ENCODE data around the gene LNX2.

LNX2 gene

GRCh38 chr13:27621366-27622101, 1.2 kb upstream of the LNX2 start, which contains the start of gene POLR1D:
POLR1D (plus strand) TSS chr13:27621892; CDS start chr13:27621984, 92 bp downstream.
- H3K4me3 ChIP-seq (ENCODE audit: low read depth, low read length) = peak within 1 kb of the TSS; percentile 72
- in situ Hi-C loops (cut with HindIII; ENCODE audit: low sequenced_read_pairs) = no loop called here
- DNase-seq (ENCODE audit: low read depth, low spot score) = peak; percentile 67
- TF ChIP-seq CTCF (IDR thresholded peaks at IDR 0.05; ENCODE audit: low read depth, low read length) = no peak

- no peak for TF ChIP-seq CTCF (IDR thresholded peaks at IDR 0.05; ENCODE audit: low read depth, low read length)
- peak; percentile 63 for DNase-seq (ENCODE audit: low read depth, low spot score)
- H3K4me3 ChIP-seq (ENCODE audit: low read depth, low read length) = peak overlapping the region; percentile 72
- in situ Hi-C loops (cut with HindIII; ENCODE audit: low sequenced_read_pairs) = no loop called here
Measured at GRCh38 chr13:27621116-27621365, 712 bp upstream of the LNX2 start.

GRCh38 chr13:27619728-27620376, 477 bp downstream of the LNX2 start:
- no peak for TF ChIP-seq CTCF (IDR thresholded peaks at IDR 0.05; ENCODE audit: low read depth, low read length)
- H3K4me3 ChIP-seq (ENCODE audit: low read depth, low read length) = peak overlapping the region; percentile 72
- in situ Hi-C loops (cut with HindIII; ENCODE audit: low sequenced_read_pairs) = no loop called here
- DNase-seq (ENCODE audit: low read depth, low spot score) = peak; percentile 40

DNA sequence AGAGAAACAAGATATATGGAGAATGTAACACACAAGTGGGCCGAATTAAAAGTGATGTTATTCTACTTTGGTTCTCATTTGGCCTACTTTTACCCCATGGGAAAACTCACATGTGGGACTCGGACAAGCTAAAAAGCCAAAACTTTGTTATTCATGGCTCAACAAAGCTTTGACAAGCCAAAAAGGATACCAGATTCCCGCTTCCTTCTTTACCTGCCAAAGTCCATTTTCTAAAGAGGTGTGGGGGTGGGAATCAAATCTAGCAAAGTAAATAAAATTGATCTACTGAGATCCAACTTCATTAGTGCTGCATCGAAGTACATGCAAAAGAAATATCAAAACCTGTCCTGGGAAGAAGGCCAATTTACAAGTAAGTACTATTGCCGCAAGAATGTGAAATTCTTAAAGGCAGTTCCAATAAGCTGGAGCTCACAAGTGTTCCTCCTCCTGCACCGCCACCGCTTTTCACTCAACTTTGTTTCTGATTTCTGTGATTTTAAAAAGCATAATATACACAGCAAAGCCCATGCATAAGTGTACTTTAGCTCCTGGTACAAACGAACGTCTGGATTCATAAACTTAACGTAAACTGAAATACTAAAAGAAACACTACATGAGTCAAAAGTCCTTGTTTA, 1.1 kb downstream of the LNX2 start:
- in situ Hi-C loops (cut with HindIII; ENCODE audit: low sequenced_read_pairs) = no loop called here
- peak; percentile 60 for DNase-seq (ENCODE audit: low read depth, low spot score)
- H3K4me3 ChIP-seq (ENCODE audit: low read depth, low read length) = peak overlapping the region; percentile 72
- no peak for TF ChIP-seq CTCF (IDR thresholded peaks at IDR 0.05; ENCODE audit: low read depth, low read length)

GRCh38 chr13:27617881-27618321, 2.4 kb downstream of the LNX2 start:
- in situ Hi-C loops (cut with HindIII; ENCODE audit: low sequenced_read_pairs) = no loop called here
- TF ChIP-seq CTCF (IDR thresholded peaks at IDR 0.05; ENCODE audit: low read depth, low read length) = no peak
- no peak for DNase-seq (ENCODE audit: low read depth, low spot score)
- no peak overlapping the region for H3K4me3 ChIP-seq (ENCODE audit: low read depth, low read length)

- in situ Hi-C loops (cut with HindIII; ENCODE audit: low sequenced_read_pairs) = no loop called here
- H3K4me3 ChIP-seq (ENCODE audit: low read depth, low read length) = no peak overlapping the region
- no peak for DNase-seq (ENCODE audit: low read depth, low spot score)
- no peak for TF ChIP-seq CTCF (IDR thresholded peaks at IDR 0.05; ENCODE audit: low read depth, low read length)
Measured at GRCh38 chr13:27613628-27614027, 6.7 kb downstream of the LNX2 start.
